Measurements from ENCODE around the gene CEMP1. TPM values are rescaled to one million over a fixed set of nuclear protein-coding genes. Genes with fewer than 3 reads are reported as not detected.

Gene CEMP1
- total RNA-seq, 1 experiment from 2014 or later: not detected

GRCh38 chr16:2529961-2530628, 1.1 kb downstream of the CEMP1 start:
- Histone ChIP-seq H3K27me3 (ENCODE audit: control insufficient read depth, insufficient read depth, low read length) (no peaks in the 10 kb centered on the region), H3K27ac (ENCODE audit: low read length) (no peak overlapping the region), H3K4me3 (ENCODE audit: low read depth in 2 of 2, low read length in 2 of 2) (no peak overlapping the region), H3K4me1 (ENCODE audit: control insufficient read depth, insufficient read depth, low read length) (peaks cover 16% of the 10 kb centered on the region), H3K9me3 (ENCODE audit: control insufficient read depth, insufficient read depth, low read depth, low read length) (no peaks in the 10 kb centered on the region), H3K36me3 (ENCODE audit: control insufficient read depth, insufficient read depth, low read length) (peaks cover 3% of the 10 kb centered on the region; the same call in 1 of the 2 replicates)
- DNase-seq (ENCODE audit: low read depth, low spot score) (no peak), ATAC-seq (no peak)
- CTCF ChIA-PET: no interaction called here
- no TSS peak for BruUV-seq (replicated peaks)
- POLR2A ChIA-PET: no interaction called here
- in situ Hi-C loops (cut with HindIII; ENCODE audit: low pct_unique_long_range_greater_than_20kb, low sequenced_read_pairs) (no loop called here), intact Hi-C loops (cut with micrococcal nuclease; ENCODE audit: unreplicated experiment) (no loop called here)
- TF ChIP-seq POLR2AphosphoS5 (IDR thresholded peaks at IDR 0.05; ENCODE audit: low read depth, low read length) (no peak), SIN3A (IDR thresholded peaks at IDR 0.05; ENCODE audit: borderline replicate concordance, insufficient read depth, low read depth, low read length) (no peak), TCF7L2 (IDR thresholded peaks at IDR 0.05; ENCODE audit: low read depth, low read length) (no peak)
- TF ChIP-seq, protein P1, sequence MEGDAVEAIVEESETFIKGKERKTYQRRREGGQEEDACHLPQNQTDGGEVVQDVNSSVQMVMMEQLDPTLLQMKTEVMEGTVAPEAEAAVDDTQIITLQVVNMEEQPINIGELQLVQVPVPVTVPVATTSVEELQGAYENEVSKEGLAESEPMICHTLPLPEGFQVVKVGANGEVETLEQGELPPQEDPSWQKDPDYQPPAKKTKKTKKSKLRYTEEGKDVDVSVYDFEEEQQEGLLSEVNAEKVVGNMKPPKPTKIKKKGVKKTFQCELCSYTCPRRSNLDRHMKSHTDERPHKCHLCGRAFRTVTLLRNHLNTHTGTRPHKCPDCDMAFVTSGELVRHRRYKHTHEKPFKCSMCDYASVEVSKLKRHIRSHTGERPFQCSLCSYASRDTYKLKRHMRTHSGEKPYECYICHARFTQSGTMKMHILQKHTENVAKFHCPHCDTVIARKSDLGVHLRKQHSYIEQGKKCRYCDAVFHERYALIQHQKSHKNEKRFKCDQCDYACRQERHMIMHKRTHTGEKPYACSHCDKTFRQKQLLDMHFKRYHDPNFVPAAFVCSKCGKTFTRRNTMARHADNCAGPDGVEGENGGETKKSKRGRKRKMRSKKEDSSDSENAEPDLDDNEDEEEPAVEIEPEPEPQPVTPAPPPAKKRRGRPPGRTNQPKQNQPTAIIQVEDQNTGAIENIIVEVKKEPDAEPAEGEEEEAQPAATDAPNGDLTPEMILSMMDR (IDR thresholded peaks at IDR 0.05): no peak
- TF ChIP-seq, protein P2, sequence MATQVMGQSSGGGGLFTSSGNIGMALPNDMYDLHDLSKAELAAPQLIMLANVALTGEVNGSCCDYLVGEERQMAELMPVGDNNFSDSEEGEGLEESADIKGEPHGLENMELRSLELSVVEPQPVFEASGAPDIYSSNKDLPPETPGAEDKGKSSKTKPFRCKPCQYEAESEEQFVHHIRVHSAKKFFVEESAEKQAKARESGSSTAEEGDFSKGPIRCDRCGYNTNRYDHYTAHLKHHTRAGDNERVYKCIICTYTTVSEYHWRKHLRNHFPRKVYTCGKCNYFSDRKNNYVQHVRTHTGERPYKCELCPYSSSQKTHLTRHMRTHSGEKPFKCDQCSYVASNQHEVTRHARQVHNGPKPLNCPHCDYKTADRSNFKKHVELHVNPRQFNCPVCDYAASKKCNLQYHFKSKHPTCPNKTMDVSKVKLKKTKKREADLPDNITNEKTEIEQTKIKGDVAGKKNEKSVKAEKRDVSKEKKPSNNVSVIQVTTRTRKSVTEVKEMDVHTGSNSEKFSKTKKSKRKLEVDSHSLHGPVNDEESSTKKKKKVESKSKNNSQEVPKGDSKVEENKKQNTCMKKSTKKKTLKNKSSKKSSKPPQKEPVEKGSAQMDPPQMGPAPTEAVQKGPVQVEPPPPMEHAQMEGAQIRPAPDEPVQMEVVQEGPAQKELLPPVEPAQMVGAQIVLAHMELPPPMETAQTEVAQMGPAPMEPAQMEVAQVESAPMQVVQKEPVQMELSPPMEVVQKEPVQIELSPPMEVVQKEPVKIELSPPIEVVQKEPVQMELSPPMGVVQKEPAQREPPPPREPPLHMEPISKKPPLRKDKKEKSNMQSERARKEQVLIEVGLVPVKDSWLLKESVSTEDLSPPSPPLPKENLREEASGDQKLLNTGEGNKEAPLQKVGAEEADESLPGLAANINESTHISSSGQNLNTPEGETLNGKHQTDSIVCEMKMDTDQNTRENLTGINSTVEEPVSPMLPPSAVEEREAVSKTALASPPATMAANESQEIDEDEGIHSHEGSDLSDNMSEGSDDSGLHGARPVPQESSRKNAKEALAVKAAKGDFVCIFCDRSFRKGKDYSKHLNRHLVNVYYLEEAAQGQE (IDR thresholded peaks at IDR 0.05; ENCODE audit: insufficient read depth in 1 of 2, low read depth in 2 of 2, low read length in 1 of 2): no peak

- no peak for DNase-seq (ENCODE audit: low read depth, low spot score)
- Histone ChIP-seq H3K9me3 (ENCODE audit: control insufficient read depth, insufficient read depth, low read depth, low read length) (no peaks in the 10 kb centered on the region), H3K27ac (ENCODE audit: low read length) (no peak overlapping the region), H3K4me1 (ENCODE audit: control insufficient read depth, insufficient read depth, low read length) (peaks cover 16% of the 10 kb centered on the region), H3K27me3 (ENCODE audit: control insufficient read depth, insufficient read depth, low read length) (no peaks in the 10 kb centered on the region), H3K36me3 (ENCODE audit: control insufficient read depth, insufficient read depth, low read length) (peaks cover 3% of the 10 kb centered on the region; the same call in 1 of the 2 replicates), H3K4me3 (ENCODE audit: low read depth in 2 of 2, low read length in 2 of 2) (no peak overlapping the region)
- intact Hi-C loops (cut with micrococcal nuclease; ENCODE audit: unreplicated experiment): no loop called here
- no TSS peak for BruUV-seq (replicated peaks)
- ATAC-seq: no peak
- TF ChIP-seq POLR2AphosphoS5 (IDR thresholded peaks at IDR 0.05; ENCODE audit: low read depth, low read length) (no peak), TCF7L2 (IDR thresholded peaks at IDR 0.05; ENCODE audit: low read depth, low read length) (no peak), SIN3A (IDR thresholded peaks at IDR 0.05; ENCODE audit: borderline replicate concordance, insufficient read depth, low read depth, low read length) (no peak)
- TF ChIP-seq, protein P1 (IDR thresholded peaks at IDR 0.05): no peak
- TF ChIP-seq, protein P2 (IDR thresholded peaks at IDR 0.05; ENCODE audit: insufficient read depth in 1 of 2, low read depth in 2 of 2, low read length in 1 of 2): no peak
- POLR2A ChIA-PET: no interaction called here
- CTCF ChIA-PET: no interaction called here
- in situ Hi-C loops (cut with HindIII; ENCODE audit: low pct_unique_long_range_greater_than_20kb, low sequenced_read_pairs): no loop called here
Observed at GRCh38 chr16:2529061-2529931, 1.9 kb downstream of the CEMP1 start.

Data from Panc1 (cell line).